ENCODE results near the gene STUM. TPM values are rescaled to one million over a fixed set of nuclear protein-coding genes. Genes with fewer than 3 reads are reported as not detected.

STUM gene
- total RNA-seq, 1 experiment from 2014 or later, result 0.11 TPM

- no peak overlapping the region for H2BK12ac ChIP-seq (ENCODE audit: insufficient read length, low read depth, low read length)
- TF ChIP-seq CTCF (conservative IDR thresholded peaks at IDR 0.05), result no peak
- H3K23me2 ChIP-seq (ENCODE audit: insufficient read length, low read depth, low read length, poor library complexity, severe bottlenecking), result no peaks in the 10 kb centered on the region
- H3K27me3 Mint-ChIP-seq (ENCODE audit: low read depth), result no peaks in the 10 kb centered on the region
- H2BK15ac ChIP-seq (ENCODE audit: low read depth, low read length), result no peak overlapping the region
- no peak overlapping the region for H2BK20ac ChIP-seq (ENCODE audit: low read depth, low read length, poor library complexity, severe bottlenecking)
- no peaks in the 10 kb centered on the region for H4K20me1 ChIP-seq (ENCODE audit: control insufficient read depth, insufficient read depth, insufficient read length)
- no peak overlapping the region for H3K27ac ChIP-seq (ENCODE audit: insufficient read length, low read depth, low read length)
- no peaks in the 10 kb centered on the region for H3K9me3 ChIP-seq (ENCODE audit: control insufficient read depth, low read depth, low read length)
- peak overlapping the region in 1 of 3 experiments; percentile 85; a peak in 1 of 7 replicates for H3K27ac Mint-ChIP-seq
- H2BK5ac ChIP-seq (ENCODE audit: insufficient read length, low read length), result no peak overlapping the region
- no peak overlapping the region for H2BK120ac ChIP-seq (ENCODE audit: low read depth, low read length, poor library complexity, severe bottlenecking)
- H3K79me1 ChIP-seq (ENCODE audit: insufficient read depth, low read depth, low read length, poor library complexity, severe bottlenecking), result no peaks in the 10 kb centered on the region
- H2AFZ ChIP-seq (ENCODE audit: low read length), result no peak overlapping the region
- no peak overlapping the region for H3K4me3 Mint-ChIP-seq
- no peak overlapping the region for H4K8ac ChIP-seq (replicated peaks; ENCODE audit: insufficient read length, low read depth, low read length)
- H3K4me2 ChIP-seq (ENCODE audit: insufficient read depth, insufficient read length, low read length), result no peak overlapping the region
- H3K79me2 ChIP-seq (ENCODE audit: insufficient read depth, low read length), result no peaks in the 10 kb centered on the region
- WGBS (ENCODE audit: extremely low coverage, insufficient read length, low lambda C conversion rate), result no CpG with 5 or more reads among the region's 23 CpGs
- peaks cover 20 to 32% of the 10 kb centered on the region in 2 experiments for H3K4me1 Mint-ChIP-seq
- H3K18ac ChIP-seq (ENCODE audit: insufficient read length, low read depth, low read length), result no peak overlapping the region
- peaks cover 0 to 4% (median 2%) of the 10 kb centered on the region in 3 experiments; a peak in 3 of 7 replicates for H3K36me3 Mint-ChIP-seq (ENCODE audit: insufficient read depth in 1 of 3, low read depth in 3 of 3)
- no peak overlapping the region for H4K5ac ChIP-seq (ENCODE audit: insufficient read length, low read depth, low read length)
- H3K27me3 ChIP-seq (ENCODE audit: insufficient read depth, low read length), result no peaks in the 10 kb centered on the region
- DNase-seq, result no peak
- H3K4ac ChIP-seq (ENCODE audit: low read depth, low read length), result no peak overlapping the region
- H3T11ph ChIP-seq (ENCODE audit: low read length), result no peak overlapping the region
- no peak overlapping the region for H4K91ac ChIP-seq (ENCODE audit: insufficient read length, low read depth, low read length)
- H3K4me1 ChIP-seq (ENCODE audit: insufficient read depth, low read length), result no peaks in the 10 kb centered on the region
- no peak overlapping the region for H3K56ac ChIP-seq (ENCODE audit: insufficient read length, low read depth, low read length)
- H3K9ac ChIP-seq (ENCODE audit: extremely low read depth, insufficient read length, low read length), result no peak overlapping the region
- H3K23ac ChIP-seq (ENCODE audit: insufficient read length, low read depth, low read length), result no peak overlapping the region
- no peak overlapping the region for H2AK5ac ChIP-seq (ENCODE audit: insufficient read length, low read length)
- H3K9me3 Mint-ChIP-seq, result no peaks in the 10 kb centered on the region
- H3K14ac ChIP-seq (ENCODE audit: insufficient read depth, low read length), result no peak overlapping the region
Observed at GRCh38 chr1:226641671-226642231, 93.2 kb downstream of the STUM start.

Measured in H9 (cell line).